ENCODE measurements around the gene HOXB6.
A peak's percentile ranks its signal among the peaks of the same experiment; 100 is the strongest.

HOXB6 gene

DNA sequence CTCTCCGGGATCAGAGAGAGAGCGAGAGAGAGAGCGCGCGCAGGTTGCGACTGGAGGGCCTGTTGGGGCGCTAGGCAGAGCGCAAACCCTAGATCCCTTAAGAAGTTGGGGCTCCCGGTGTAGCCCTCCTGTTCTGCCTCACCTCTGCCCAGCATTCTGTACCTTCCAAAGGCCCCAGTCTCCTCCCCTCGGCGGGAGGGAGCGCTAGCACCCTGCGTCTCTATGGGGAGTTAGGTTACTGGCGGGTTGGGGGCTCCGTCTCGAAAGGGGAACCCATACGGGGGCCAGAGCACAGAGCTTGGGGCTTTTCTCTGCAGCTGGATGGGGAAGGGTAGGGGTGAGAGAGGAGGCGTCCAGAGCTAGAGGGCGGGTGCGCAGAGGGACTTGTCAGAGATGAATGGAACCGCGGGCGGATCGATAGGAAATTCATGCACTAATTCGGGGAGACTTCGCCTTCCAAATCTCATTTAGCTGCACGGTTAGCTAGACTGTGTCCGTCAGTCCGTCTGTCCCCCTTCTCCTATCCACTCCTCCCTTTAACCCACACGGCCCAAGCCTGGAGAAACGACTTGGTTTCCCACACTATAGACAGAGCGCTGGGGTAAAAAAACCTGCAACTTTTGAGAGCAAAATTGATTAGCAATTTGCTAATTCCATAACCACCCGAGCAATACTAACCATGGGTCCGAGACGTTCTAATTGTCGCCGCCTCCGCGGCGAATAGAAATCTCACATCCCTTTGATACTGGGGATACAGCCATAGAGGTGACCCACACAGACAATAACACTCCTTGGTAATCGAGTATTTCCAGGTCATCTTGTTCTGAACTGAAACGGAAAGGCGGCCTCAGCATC, 25.9 kb downstream of the HOXB6 start:
- peak; percentile 72 for DNase-seq

DNA sequence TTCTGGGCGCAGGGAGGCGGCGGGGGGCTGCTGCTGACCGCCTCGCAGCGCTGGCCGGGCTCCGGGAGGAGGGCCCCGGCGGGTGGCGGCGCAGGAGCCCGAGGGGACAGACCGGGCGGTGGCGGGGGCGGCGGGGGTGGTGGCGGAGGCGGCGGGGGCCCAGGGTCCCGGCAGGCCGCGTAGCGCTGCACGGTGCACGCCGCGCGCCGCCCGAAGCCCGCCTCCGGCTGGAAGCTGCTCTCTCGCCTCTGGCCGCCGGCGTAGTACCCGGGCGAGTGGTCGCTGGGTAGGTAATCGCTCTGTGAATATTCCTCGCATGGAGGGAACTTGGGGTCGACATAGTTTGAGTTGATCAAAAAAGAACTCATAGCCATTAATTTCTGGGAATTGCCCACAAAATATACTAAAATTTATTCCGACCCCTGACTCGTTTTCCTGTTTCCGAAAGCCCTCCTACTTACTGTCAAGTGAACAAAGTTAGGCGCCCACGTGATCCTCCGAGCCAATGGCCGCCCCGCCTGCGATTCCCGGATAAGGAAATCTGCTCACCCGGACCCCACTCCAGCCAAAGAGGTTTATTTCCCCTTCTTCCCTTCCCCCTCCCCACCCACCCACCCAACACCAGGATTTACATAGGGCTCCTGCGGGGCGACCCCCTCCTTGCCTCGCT, 26.7 kb downstream of the HOXB6 start, which contains the start of gene HOXB4:
Gene HOXB4 (minus strand): TSS at position 405 of the 670 bp plus-strand sequence. CDS start 31 bp downstream, at position 374.
- DNase-seq, result peak; percentile 72

- no peak for DNase-seq
Measured at GRCh38 chr17:48577330-48577945, 27.3 kb downstream of the HOXB6 start.

DNA sequence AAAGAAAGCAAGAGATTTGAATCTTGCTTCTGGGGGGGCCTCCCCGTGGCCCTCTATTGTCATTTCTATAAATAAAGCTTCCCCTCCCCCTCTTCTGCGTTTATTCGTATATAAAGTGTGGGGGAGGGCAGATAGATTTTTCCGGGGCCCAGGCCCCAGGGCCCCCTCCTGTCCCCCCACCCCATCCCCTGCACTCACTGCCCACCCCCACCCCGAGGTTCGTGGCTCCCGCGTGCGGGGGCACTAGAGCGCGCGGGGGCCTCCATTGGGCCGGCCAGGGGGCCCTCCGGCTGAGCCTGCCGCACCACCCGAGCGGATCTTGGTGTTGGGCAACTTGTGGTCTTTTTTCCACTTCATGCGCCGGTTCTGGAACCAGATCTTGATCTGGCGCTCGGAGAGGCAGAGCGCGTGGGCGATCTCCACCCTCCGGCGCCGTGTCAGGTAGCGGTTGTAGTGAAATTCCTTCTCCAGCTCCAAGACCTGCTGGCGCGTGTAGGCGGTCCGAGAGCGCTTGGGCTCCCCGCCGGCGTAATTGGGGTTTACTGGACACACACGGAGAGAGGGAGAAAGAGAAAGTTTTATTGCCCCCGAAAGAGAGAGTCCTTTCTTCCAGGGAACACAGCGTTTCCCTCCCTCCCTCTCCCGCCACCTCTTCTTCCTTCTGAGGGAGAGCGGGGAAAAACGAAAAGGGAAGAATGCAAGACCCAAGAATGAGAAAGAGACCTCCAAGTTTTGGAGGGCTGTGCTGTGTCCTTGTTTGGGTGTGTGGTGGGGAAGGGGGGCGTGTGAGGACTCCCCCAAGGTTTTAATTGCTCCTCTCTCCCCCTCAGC, 28.1 kb downstream of the HOXB6 start:
- peak; percentile 56 for DNase-seq

DNA sequence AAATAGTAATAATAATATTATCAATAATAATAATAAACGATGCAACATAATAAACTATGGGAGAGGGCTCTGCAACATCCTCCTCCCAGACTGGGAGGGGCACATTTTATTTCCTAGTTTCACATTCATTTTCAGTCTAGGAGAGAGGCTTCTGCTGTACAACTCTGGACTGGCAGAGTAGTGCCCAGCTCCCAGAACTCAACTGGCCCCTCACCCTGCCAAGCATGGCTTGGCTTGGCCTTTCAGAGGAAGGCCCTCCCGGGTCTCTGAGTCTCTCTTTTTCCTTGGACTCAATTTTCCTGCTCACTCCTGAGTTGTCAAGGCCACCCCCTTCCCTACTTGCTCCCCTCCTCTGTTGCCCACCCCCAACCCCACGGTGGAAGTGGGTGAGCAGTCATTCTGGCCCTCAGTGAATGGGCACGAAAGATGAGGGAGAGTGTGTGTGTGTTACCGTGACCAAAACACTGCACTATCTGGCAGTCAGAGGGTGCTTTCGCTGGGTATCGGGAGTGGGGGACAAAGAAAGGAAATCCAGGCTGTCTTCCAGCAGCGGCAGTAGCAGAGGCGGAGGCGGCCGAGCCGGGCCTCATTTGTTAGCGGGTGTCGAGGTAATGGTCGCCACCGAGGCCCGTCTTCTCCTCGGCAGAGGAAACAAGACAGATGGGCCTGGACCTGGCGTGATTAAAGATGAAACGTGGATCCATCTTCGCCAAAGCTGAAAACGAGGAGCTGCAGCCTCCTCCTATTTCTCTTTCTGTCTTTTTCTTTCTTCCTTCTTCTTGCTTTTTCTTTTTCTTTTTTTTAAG, 28.9 kb downstream of the HOXB6 start:
- no peak for DNase-seq

DNA sequence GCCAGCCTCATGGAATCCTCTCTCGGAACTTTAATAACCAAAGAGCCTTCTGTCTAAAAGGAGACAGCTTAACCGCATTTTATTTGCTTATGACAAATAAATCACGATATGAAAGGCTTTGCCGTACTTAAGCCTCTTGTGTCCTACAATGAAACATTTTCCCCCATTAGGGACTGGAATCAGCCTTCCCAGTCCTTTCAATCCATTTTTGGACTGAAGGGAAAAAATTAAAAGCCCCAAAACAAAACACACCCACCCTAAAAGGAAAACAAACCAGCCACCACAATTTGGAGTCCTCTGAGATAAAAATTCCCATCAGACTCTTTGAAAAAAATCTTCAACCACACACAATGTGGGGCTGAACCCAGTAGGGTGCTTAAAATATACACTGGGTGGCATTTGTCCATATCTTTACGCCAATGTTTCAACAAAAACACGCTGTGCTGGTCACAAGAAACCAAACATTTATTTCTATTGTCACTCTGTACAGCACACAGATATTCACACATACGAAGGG, 29.7 kb downstream of the HOXB6 start:
- DNase-seq, result peak; percentile 46

- DNase-seq, result no peak
Measured at GRCh38 chr17:48574505-48575065, 30.2 kb downstream of the HOXB6 start.

DNA sequence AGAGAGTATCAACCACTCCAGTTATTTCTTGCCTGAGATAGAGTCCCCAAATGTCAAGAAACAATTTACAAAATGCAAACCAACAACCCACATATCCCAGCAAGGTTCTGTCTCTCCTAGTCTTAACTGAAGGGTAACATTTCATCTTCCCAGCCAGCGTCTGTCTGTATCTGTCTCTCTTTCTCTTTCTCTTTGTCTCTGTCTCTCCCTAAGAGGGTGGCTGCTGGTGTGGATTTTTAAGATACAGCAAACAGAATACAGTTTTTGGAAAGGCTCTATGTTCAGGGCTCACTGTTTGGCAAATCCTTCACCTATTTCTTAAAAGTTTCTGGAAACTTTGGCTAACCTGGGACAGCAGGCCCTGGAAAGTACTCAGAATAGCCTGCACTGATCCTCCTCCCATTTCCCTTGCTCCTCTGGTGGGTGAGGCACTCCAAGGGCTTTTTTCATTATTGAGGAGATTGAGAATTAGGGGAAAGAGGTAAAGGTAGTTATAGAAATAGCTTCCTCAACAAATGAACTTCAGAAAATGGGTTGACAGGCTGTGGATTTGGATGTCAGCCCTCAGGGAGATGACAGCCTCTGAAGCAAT, 32.9 kb downstream of the HOXB6 start:
- DNase-seq, result no peak

DNA sequence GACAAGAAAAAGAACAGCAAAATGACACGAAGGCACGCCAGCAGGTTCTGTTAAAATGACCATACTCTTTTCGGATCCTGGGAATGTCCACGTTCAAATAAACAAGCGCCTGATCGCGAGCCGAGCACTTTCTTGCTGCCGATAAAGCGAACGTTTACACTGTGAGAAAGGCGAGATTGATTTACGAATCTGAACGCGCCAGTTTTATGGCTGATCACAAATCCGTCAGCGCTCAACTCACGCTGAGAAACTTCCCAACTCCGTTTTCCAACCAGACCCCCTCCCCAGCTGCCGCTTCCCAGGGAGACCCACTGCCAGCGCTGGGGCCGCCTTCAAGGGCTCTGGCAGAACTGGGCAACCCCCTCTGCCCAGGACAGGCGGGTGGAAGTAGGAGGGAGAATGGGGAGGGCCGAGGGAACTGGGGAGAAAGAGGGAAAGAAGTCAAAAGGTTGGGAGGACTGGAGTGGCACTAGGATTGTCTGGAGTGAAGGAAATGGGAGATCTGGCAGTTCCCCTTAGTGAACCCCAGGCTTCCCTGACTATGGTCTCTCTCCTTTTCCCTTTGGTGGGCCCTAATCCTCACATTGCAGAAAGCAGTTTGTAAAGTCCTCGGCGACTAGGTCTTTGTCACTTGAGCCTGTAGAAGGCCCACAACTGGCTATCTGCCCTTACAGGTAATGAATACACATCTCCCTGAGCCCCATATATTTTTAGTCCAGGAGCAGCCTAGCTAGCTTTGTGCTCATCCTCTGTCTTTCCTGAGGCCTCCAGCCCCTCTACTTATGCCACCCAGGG, 33.6 kb downstream of the HOXB6 start:
- no peak for DNase-seq

DNA sequence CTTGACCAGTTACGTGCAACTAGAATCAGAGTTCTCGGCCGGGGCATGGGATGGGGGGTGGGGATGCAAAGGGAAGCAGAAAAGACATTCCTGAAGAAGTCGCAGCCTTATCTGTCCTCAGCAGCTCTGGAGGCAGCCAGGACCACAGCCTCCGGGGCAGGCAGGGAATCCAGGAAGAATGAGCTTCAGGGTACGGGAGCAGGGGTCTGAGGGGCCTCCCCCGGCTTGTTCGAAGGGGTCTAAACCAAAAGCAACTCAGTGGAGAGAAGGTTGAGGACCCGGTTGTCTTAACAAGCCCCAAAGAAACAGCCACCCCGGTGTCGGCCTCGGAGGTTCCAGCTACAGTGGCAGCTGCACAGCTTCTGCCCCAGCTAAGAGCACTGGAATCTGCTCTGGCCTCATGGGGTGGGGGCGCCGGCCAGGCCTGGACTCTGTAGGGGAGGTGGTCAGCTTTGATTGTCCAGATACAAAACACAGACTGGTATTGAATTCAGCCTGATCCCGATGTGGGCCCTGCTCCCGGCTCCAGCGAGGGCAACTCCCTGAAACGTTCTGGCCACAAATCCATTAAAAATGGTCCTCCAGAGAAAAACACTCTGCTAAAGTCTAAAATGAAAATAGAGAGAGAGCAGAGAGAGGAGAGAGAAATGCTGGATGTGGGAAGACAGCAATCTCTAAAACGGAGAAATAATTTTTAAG, 34.3 kb downstream of the HOXB6 start:
- DNase-seq, result no peak

- DNase-seq, result no peak
Measured at GRCh38 chr17:48569674-48570324, 35.0 kb downstream of the HOXB6 start.

GRCh38 chr17:48569240-48569582, 35.6 kb downstream of the HOXB6 start:
- DNase-seq, result no peak

- DNase-seq, result no peak
Measured at GRCh38 chr17:48568499-48569239, 36.1 kb downstream of the HOXB6 start.

- no peak for DNase-seq
Measured at GRCh38 chr17:48567646-48568354, 37.0 kb downstream of the HOXB6 start.

- no peak for DNase-seq
Measured at GRCh38 chr17:48567209-48567608, 37.6 kb downstream of the HOXB6 start.

DNA sequence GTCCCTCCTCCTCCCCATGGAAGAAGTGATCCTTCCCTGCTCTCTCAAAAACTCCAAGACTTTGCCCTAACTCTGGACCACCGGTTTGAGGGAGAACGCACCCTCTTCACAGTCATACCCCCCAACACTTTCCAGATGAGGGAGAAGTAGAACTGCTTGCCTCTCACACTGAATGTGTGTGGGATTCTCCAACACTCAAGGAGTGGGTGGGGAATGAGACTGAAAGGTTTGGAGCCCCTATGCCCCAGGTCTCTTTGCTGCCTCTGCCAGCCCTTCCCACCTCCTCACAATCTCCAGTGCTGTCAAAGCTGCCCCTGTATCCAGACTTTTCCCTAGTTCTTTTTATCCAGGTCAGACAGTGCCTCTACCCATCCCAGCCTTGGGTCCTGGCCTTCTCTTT, 38.1 kb downstream of the HOXB6 start:
- DNase-seq, result no peak

- DNase-seq, result no peak
Measured at GRCh38 chr17:48565925-48566710, 38.7 kb downstream of the HOXB6 start.
